HepG2 (cell line): ENCODE measurements around the gene LDLR. TPM values are rescaled to one million over a fixed set of nuclear protein-coding genes. Genes with fewer than 3 reads are reported as not detected.
A peak's percentile ranks its signal among the peaks of the same experiment; 100 is the strongest.

ENCODE experiments used
- BORCS8-MEF2B ChIP-seq: sonication (generic); formaldehyde crosslinking; IDR thresholded peaks from 2 replicates; pipeline ENCODE4 v1.8.0; 2022; ENCODE audit warnings: mild to moderate bottlenecking, missing genetic modification reagents
- CHD2 ChIP-seq: IDR thresholded peaks from 2 replicates; pipeline ENCODE4 v1.6.1; 2011; ENCODE audit warnings: low read depth, low read length, improper control_type of control experiment
- DPF2 ChIP-seq: sonication (generic); formaldehyde crosslinking; IDR thresholded peaks from 2 replicates; pipeline ENCODE4 v1.4.0; 2020; ENCODE audit warnings: mild to moderate bottlenecking, low read depth, missing genetic modification reagents, borderline replicate concordance
- E2F1 ChIP-seq: sonication (generic); formaldehyde crosslinking; IDR thresholded peaks from 2 replicates; pipeline ENCODE4 v1.5.0; 2020; ENCODE audit warnings: missing genetic modification reagents
- FOSL2 ChIP-seq: sonication (generic); formaldehyde crosslinking; IDR thresholded peaks from 2 replicates; pipeline ENCODE4 v1.4.0; 2020; ENCODE audit warnings: missing genetic modification reagents
- HMGA1 ChIP-seq: sonication (generic); formaldehyde crosslinking; conservative IDR thresholded peaks from 2 replicates; pipeline ENCODE4 v1.4.0; 2020; ENCODE audit warnings: missing genetic modification reagents
- HOMEZ ChIP-seq: IDR thresholded peaks from 2 replicates; pipeline ENCODE4 v1.6.1; 2016; ENCODE audit warnings: low read depth
- KLF6 ChIP-seq: IDR thresholded peaks from 2 replicates; pipeline ENCODE4 v1.8.0; 2016; ENCODE audit warnings: missing biosample characterization, missing genetic modification reagents
- NFE2 ChIP-seq: sonication (generic); formaldehyde crosslinking; IDR thresholded peaks from 2 replicates; pipeline ENCODE4 v1.4.0; 2020; ENCODE audit warnings: missing genetic modification reagents
- NFYC ChIP-seq: IDR thresholded peaks from 2 replicates; pipeline ENCODE4 v1.6.1; 2016; ENCODE audit warnings: missing genetic modification reagents, missing compliant biosample characterization
- NRL ChIP-seq: sonication (generic); formaldehyde crosslinking; IDR thresholded peaks from 2 replicates; pipeline ENCODE4 v1.5.0; 2020; ENCODE audit warnings: missing genetic modification reagents, mild to moderate bottlenecking, moderate library complexity, borderline replicate concordance
- SKI ChIP-seq: fragments of 450-650 bp; IDR thresholded peaks from one replicate; pipeline ENCODE4 v1.6.1; 2018; ENCODE audit warnings: mild to moderate bottlenecking; ENCODE audit not compliant: partially characterized antibody
- SNAI1 ChIP-seq: sonication (generic); formaldehyde crosslinking; IDR thresholded peaks from 2 replicates; pipeline ENCODE4 v1.5.0; 2020; ENCODE audit warnings: mild to moderate bottlenecking, missing genetic modification reagents, borderline replicate concordance
- ZBTB7B ChIP-seq: sonication (generic); formaldehyde crosslinking; IDR thresholded peaks from 2 replicates; pipeline ENCODE4 v1.4.0; 2020; ENCODE audit warnings: missing genetic modification reagents
- ZFP36L1 ChIP-seq: sonication (generic); formaldehyde crosslinking; IDR thresholded peaks from 2 replicates; pipeline ENCODE4 v1.8.0; 2022; ENCODE audit warnings: mild to moderate bottlenecking, missing genetic modification reagents, moderate library complexity
- ZMAT3 ChIP-seq: sonication (generic); formaldehyde crosslinking; conservative IDR thresholded peaks from 2 replicates; pipeline ENCODE4 v1.7.0; 2021; ENCODE audit warnings: missing genetic modification reagents
- ZNF224 ChIP-seq: sonication (generic); formaldehyde crosslinking; IDR thresholded peaks from 2 replicates; pipeline ENCODE4 v1.5.0; 2020; ENCODE audit warnings: mild to moderate bottlenecking, missing genetic modification reagents
- ZNF235 ChIP-seq: sonication (generic); formaldehyde crosslinking; IDR thresholded peaks from 2 replicates; pipeline ENCODE4 v1.8.1; 2023; ENCODE audit warnings: mild to moderate bottlenecking, missing genetic modification reagents, borderline replicate concordance
- ZNF263 ChIP-seq: sonication (generic); formaldehyde crosslinking; IDR thresholded peaks from 2 replicates; pipeline ENCODE4 v1.4.0; 2020; ENCODE audit warnings: missing genetic modification reagents
- ZNF292 ChIP-seq: sonication (generic); formaldehyde crosslinking; IDR thresholded peaks from 2 replicates; pipeline ENCODE4 v1.8.1; 2022; ENCODE audit warnings: mild to moderate bottlenecking, low read depth, missing genetic modification reagents, borderline replicate concordance
- ZNF337 ChIP-seq: sonication (generic); formaldehyde crosslinking; IDR thresholded peaks from 2 replicates; pipeline ENCODE4 v1.5.1; 2020; ENCODE audit warnings: missing genetic modification reagents, low read depth, mild to moderate bottlenecking, borderline replicate concordance
- ZNF510 ChIP-seq: sonication (generic); formaldehyde crosslinking; IDR thresholded peaks from 2 replicates; pipeline ENCODE4 v1.4.0; 2020; ENCODE audit warnings: low read depth, mild to moderate bottlenecking, missing genetic modification reagents
- ZNF546 ChIP-seq: sonication (generic); formaldehyde crosslinking; conservative IDR thresholded peaks from 2 replicates; pipeline ENCODE4 v1.8.1; 2023; ENCODE audit warnings: mild to moderate bottlenecking, missing genetic modification reagents
- ZNF556 ChIP-seq: sonication (generic); formaldehyde crosslinking; IDR thresholded peaks from 2 replicates; pipeline ENCODE4 v1.4.0; 2020; ENCODE audit warnings: mild to moderate bottlenecking, missing genetic modification reagents, borderline replicate concordance
- ZNF629 ChIP-seq: sonication (generic); formaldehyde crosslinking; conservative IDR thresholded peaks from 2 replicates; pipeline ENCODE4 v1.5.0; 2020; ENCODE audit warnings: missing genetic modification reagents
- ZNF713 ChIP-seq: sonication (generic); formaldehyde crosslinking; IDR thresholded peaks from 2 replicates; pipeline ENCODE4 v1.4.0; 2020; ENCODE audit warnings: mild to moderate bottlenecking, missing genetic modification reagents
- ZSCAN20 ChIP-seq: sonication (generic); formaldehyde crosslinking; IDR thresholded peaks from 2 replicates; pipeline ENCODE4 v1.4.0; 2020; ENCODE audit warnings: missing genetic modification reagents, mild to moderate bottlenecking, borderline replicate concordance
- polyA plus RNA-seq, 8 experiments: library from polyadenylated mRNA; depleted of rRNA in 3 of 8; stranded (reverse) in 7 of 8; unstranded in 1 of 8; fragments of >200 nt; fragmentation: Illumina TruSeq in 4 of 8; extraction: Trizol in 4 of 8; gene quantifications; 2 replicates each; pipeline versions ENCODE4 v1.2.1 to v1.2.3, GENCODE V29; 2011 to 2016; ENCODE audit warnings: low read depth in 4 of 8, missing spikeins in 1 of 8, mixed read lengths in 1 of 8; ENCODE audit not compliant: insufficient read depth in 1 of 8
- total RNA-seq, 5 experiments: library from RNA; depleted of rRNA; stranded (reverse); fragments of >200 nt; fragmentation: Illumina TruSeq; extraction: Trizol; gene quantifications; 2 replicates each; pipeline ENCODE4 v1.2.3, GENCODE V29; 2016; ENCODE audit warnings: low read depth in 1 of 5
- TF ChIP-seq, protein P1 (sequence below): sonication (generic); formaldehyde crosslinking; IDR thresholded peaks from 2 replicates; pipeline ENCODE4 v1.5.0; 2020; ENCODE audit warnings: missing genetic modification reagents, mild to moderate bottlenecking, borderline replicate concordance
- TF ChIP-seq, protein P2 (sequence below): sonication (generic); formaldehyde crosslinking; IDR thresholded peaks from 2 replicates; pipeline ENCODE4 v1.4.0; 2020; ENCODE audit warnings: mild to moderate bottlenecking, missing genetic modification reagents

The LDLR gene
- total and polyA plus RNA-seq, 2 of the 13 experiments (the other 11 are each of a cell fraction or from before 2014, with no cell fraction given) = 51.6 to 92.5 TPM

GRCh38 chr19:11141937-11142527 is 52.8 kb downstream of the LDLR start (continued):
- TF ChIP-seq NRL (CRISPR knock-in tag) = no peak
- TF ChIP-seq CHD2 = no peak
- no peak for TF ChIP-seq BORCS8-MEF2B (CRISPR knock-in tag)
- TF ChIP-seq ZSCAN20 (CRISPR knock-in tag) = no peak
- 0 out of 2 replicates have a peak, but pooled peaks have one; percentile 58 for TF ChIP-seq ZNF224 (CRISPR knock-in tag)
- 0 out of 2 replicates have a peak, but pooled peaks have one; percentile 38 for TF ChIP-seq FOSL2 (CRISPR knock-in tag)
- TF ChIP-seq E2F1 (CRISPR knock-in tag) = no peak
- TF ChIP-seq ZNF263 (CRISPR knock-in tag) = no peak
- no peak for TF ChIP-seq DPF2 (CRISPR knock-in tag)
- TF ChIP-seq ZNF337 (CRISPR knock-in tag) = 0 out of 2 replicates have a peak, but pooled peaks have one; percentile 16
- TF ChIP-seq, protein P1, sequence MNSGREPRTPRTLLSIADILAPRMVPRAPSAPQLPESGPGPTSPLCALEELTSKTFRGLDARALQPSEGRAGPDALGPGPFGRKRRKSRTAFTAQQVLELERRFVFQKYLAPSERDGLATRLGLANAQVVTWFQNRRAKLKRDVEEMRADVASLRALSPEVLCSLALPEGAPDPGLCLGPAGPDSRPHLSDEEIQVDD (CRISPR knock-in tag) = no peak
- TF ChIP-seq ZNF546 (CRISPR knock-in tag) = no peak
- no peak for TF ChIP-seq NFE2 (CRISPR knock-in tag)
- TF ChIP-seq, protein P2, sequence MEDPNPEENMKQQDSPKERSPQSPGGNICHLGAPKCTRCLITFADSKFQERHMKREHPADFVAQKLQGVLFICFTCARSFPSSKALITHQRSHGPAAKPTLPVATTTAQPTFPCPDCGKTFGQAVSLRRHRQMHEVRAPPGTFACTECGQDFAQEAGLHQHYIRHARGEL (CRISPR knock-in tag) = no peak
- no peak; the same call in 1 of the 2 replicates for TF ChIP-seq SNAI1 (CRISPR knock-in tag)
- peak; percentile 81 for TF ChIP-seq ZNF629 (CRISPR knock-in tag)
- no peak for TF ChIP-seq HOMEZ
- no peak for TF ChIP-seq ZNF510 (CRISPR knock-in tag)
- TF ChIP-seq ZNF556 (CRISPR knock-in tag) = no peak
- no peak for TF ChIP-seq ZFP36L1 (CRISPR knock-in tag)
- TF ChIP-seq SKI = no peak
- TF ChIP-seq ZNF713 (CRISPR knock-in tag) = no peak
- no peak for TF ChIP-seq KLF6 (CRISPR knock-in tag)
- TF ChIP-seq NFYC (CRISPR knock-in tag) = no peak
- TF ChIP-seq ZBTB7B = peak; percentile 12; the same call in 1 of the 2 replicates
- no peak for TF ChIP-seq ZNF292
- no peak for TF ChIP-seq ZNF235 (CRISPR knock-in tag)
- TF ChIP-seq ZMAT3 = no peak
- no peak for TF ChIP-seq HMGA1 (CRISPR knock-in tag)
